Measurements from ENCODE around the gene C1orf21. TPM values are rescaled to one million over a fixed set of nuclear protein-coding genes. Genes with fewer than 3 reads are reported as not detected.

C1orf21 gene
- polyA plus RNA-seq, 1 of the 3 experiments (the other 2 are of a cell fraction), result 4.8 TPM

- TF ChIP-seq RCOR1 (IDR thresholded peaks at IDR 0.05; ENCODE audit: low read length) (no peak), RFX5 (IDR thresholded peaks at IDR 0.05; ENCODE audit: low read length) (no peak)
Measured at GRCh38 chr1:184456189-184456588, 69.4 kb downstream of the C1orf21 start (continued).

DNA sequence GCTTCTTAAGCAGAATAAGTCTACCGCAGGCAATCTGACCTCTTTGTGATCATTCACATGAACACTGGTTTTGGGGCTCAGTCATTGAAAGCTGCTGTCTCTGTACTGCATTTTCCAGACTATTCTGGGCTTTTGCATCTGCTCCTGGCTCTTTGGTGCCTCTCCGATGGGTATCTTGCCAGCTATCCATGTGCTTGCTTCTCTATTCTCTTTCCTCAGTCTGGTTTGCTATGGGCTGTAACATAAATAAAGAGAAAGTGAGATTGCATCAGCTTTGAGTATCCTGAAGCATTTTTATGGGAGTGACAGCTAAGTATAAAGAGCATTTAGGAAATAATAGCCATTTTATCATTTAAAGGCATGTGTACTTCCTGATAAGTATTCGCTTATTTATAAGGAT lies 70.7 kb downstream of the C1orf21 start:
- H2AFZ ChIP-seq (ENCODE audit: low read depth), result no peak overlapping the region
- H3K4me2 ChIP-seq, result no peak overlapping the region
- H3K4me3 ChIP-seq (ENCODE audit: low read depth in 2 of 2, low read length in 1 of 2), result no peak overlapping the region
- peak overlapping the region in 1 of 2 experiments; percentile 91; a peak in 2 of 4 replicates for H3K27ac ChIP-seq (ENCODE audit: low read depth in 2 of 2, low read length in 1 of 2)
- peaks cover 4 to 30% of the 10 kb centered on the region in 2 experiments; a peak in 2 of 4 replicates for H3K4me1 ChIP-seq (ENCODE audit: control insufficient read depth in 1 of 2, insufficient read depth in 2 of 2, low read depth in 1 of 2, low read length in 1 of 2)
- H3K79me2 ChIP-seq (ENCODE audit: insufficient read depth), result no peaks in the 10 kb centered on the region
- no peaks in the 10 kb centered on the region for H3K9me2 ChIP-seq
- 88% methylated on average over 3 of the region's 3 CpGs for WGBS (ENCODE audit: low lambda C conversion rate)
- CTCF ChIA-PET, result interaction anchor here (1.0 to 1.5 kb wide), 3 partner anchors 12 to 105 kb away, joined by 3 to 6 read pairs (median 3); no protein-coding TSS in a partner anchor
- TF ChIP-seq GATA2 (CRISPR knock-in tag; IDR thresholded peaks at IDR 0.05), result peak; percentile 92
- peak in 1 of 2 experiments; percentile 90; a peak in 2 of 4 replicates for TF ChIP-seq EP300 (IDR thresholded peaks at IDR 0.05; ENCODE audit: borderline replicate concordance in 1 of 2, low read depth in 1 of 2, low read length in 1 of 2)
- TF ChIP-seq FOXJ3 (CRISPR knock-in tag; IDR thresholded peaks at IDR 0.05), result no peak
- TF ChIP-seq SMC3 (IDR thresholded peaks at IDR 0.05; ENCODE audit: low read depth, low read length), result no peak
- TF ChIP-seq RCOR1 (IDR thresholded peaks at IDR 0.05; ENCODE audit: low read length), result peak; percentile 94
- TF ChIP-seq RAD21 (IDR thresholded peaks at IDR 0.05; ENCODE audit: low read length), result peak; percentile 43; the same call in 1 of the 2 replicates
- TF ChIP-seq, protein P1, sequence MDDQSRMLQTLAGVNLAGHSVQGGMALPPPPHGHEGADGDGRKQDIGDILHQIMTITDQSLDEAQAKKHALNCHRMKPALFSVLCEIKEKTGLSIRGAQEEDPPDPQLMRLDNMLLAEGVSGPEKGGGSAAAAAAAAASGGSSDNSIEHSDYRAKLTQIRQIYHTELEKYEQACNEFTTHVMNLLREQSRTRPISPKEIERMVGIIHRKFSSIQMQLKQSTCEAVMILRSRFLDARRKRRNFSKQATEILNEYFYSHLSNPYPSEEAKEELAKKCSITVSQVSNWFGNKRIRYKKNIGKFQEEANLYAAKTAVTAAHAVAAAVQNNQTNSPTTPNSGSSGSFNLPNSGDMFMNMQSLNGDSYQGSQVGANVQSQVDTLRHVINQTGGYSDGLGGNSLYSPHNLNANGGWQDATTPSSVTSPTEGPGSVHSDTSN (IDR thresholded peaks at IDR 0.05), result no peak
- no peak for TF ChIP-seq MAX (IDR thresholded peaks at IDR 0.05; ENCODE audit: low read depth)
- peak; percentile 88 for TF ChIP-seq MXI1 (IDR thresholded peaks at IDR 0.05; ENCODE audit: low read depth, low read length)
- TF ChIP-seq NFIC (IDR thresholded peaks at IDR 0.05; ENCODE audit: borderline replicate concordance), result no peak
- peak; percentile 50 for TF ChIP-seq CHD2 (IDR thresholded peaks at IDR 0.05; ENCODE audit: low read length, partially characterized antibody)
- no peak for TF ChIP-seq TAF1 (IDR thresholded peaks at IDR 0.05; ENCODE audit: borderline replicate concordance, low read depth, low read length)
- TF ChIP-seq POLR2AphosphoS5 (IDR thresholded peaks at IDR 0.05; ENCODE audit: low read depth, low read length), result no peak
- TF ChIP-seq TCF12 (IDR thresholded peaks at IDR 0.05), result 0 out of 2 replicates have a peak, but pooled peaks have one; percentile 21
- TF ChIP-seq JUND (IDR thresholded peaks at IDR 0.05), result no peak
- no peak for TF ChIP-seq YY1 (IDR thresholded peaks at IDR 0.05; ENCODE audit: low read depth)
- TF ChIP-seq MEF2A (IDR thresholded peaks at IDR 0.05; ENCODE audit: borderline replicate concordance, low read depth), result no peak
- no peaks in the 10 kb centered on the region for H3K9me3 ChIP-seq
- H3F3A ChIP-seq (replicated peaks; ENCODE audit: insufficient read depth), result no peaks in the 10 kb centered on the region
- no peaks in the 10 kb centered on the region for H3K36me3 ChIP-seq (replicated peaks in 1 of 2; ENCODE audit: control insufficient read depth in 1 of 2, insufficient read depth in 2 of 2, low read length in 1 of 2)
- no peaks in the 10 kb centered on the region for H4K20me1 ChIP-seq (ENCODE audit: insufficient read depth)
- POLR2A ChIA-PET, result interaction anchor here (1.1 to 1.4 kb wide), 2 partner anchors 71 to 406 kb away, joined by 4 read pairs; partner anchors contain the start of genes C1orf21 and TSEN15
- H3K27me3 ChIP-seq (ENCODE audit: insufficient read depth), result no peaks in the 10 kb centered on the region
- no peak overlapping the region for H3K9ac ChIP-seq
- peak; percentile 48 for DNase-seq

Measured in SK-N-SH (cell line).